ENCODE results near the gene ATP8A2.

The ATP8A2 gene

GRCh38 chr13:25990801-25991200, 619.0 kb downstream of the ATP8A2 start:
- DNase-seq = no peak
- peaks cover 0 to 4% (median 0%) of the 10 kb centered on the region in 3 donors for H3K9me3 ChIP-seq
- no peaks in the 10 kb centered on the region for H3K27me3 ChIP-seq
- no peak overlapping the region for H3K4me3 ChIP-seq
- no peak overlapping the region for H3K27ac ChIP-seq
- intact Hi-C loops (cut with DNase I; ENCODE audit: low total_unique reads) = no loop called here
- H3K36me3 ChIP-seq = no peaks in the 10 kb centered on the region
- no peak for TF ChIP-seq CTCF (IDR thresholded peaks at IDR 0.05)
- H3K4me1 ChIP-seq = no peaks in the 10 kb centered on the region

- Histone ChIP-seq H3K4me1 (no peaks in the 10 kb centered on the region), H3K9me3 (peaks cover 0 to 7% (median 0%) of the 10 kb centered on the region in 3 donors), H3K36me3 (no peaks in the 10 kb centered on the region), H3K4me3 (no peak overlapping the region), H3K27me3 (no peaks in the 10 kb centered on the region), H3K27ac (no peak overlapping the region)
- intact Hi-C loops (cut with DNase I; ENCODE audit: low total_unique reads) = no loop called here
- no peak for TF ChIP-seq CTCF (IDR thresholded peaks at IDR 0.05)
- DNase-seq = no peak
Measured at GRCh38 chr13:25992076-25992475, 620.3 kb downstream of the ATP8A2 start.

- no peak for DNase-seq
- Histone ChIP-seq H3K4me1 (no peaks in the 10 kb centered on the region), H3K27ac (no peak overlapping the region), H3K9me3 (no peaks in the 10 kb centered on the region), H3K36me3 (no peaks in the 10 kb centered on the region), H3K27me3 (peaks cover 0 to 24% of the 10 kb centered on the region in 2 donors), H3K4me3 (no peak overlapping the region)
- no peak for TF ChIP-seq CTCF (IDR thresholded peaks at IDR 0.05)
- intact Hi-C loops (cut with DNase I; ENCODE audit: low total_unique reads) = no loop called here
Measured at GRCh38 chr13:26007261-26008125, 635.7 kb downstream of the ATP8A2 start.

- no peaks in the 10 kb centered on the region for H3K36me3 ChIP-seq
- H3K27me3 ChIP-seq = peaks cover 0 to 32% of the 10 kb centered on the region in 2 donors
- no peak overlapping the region for H3K4me3 ChIP-seq
- TF ChIP-seq CTCF (IDR thresholded peaks at IDR 0.05) = no peak
- no peaks in the 10 kb centered on the region for H3K4me1 ChIP-seq
- H3K27ac ChIP-seq = no peak overlapping the region
- H3K9me3 ChIP-seq = no peaks in the 10 kb centered on the region
- intact Hi-C loops (cut with DNase I; ENCODE audit: low total_unique reads) = no loop called here
- DNase-seq = no peak
Measured at GRCh38 chr13:26010487-26011207, 638.9 kb downstream of the ATP8A2 start.

- Histone ChIP-seq H3K27me3 (peaks cover 0 to 32% of the 10 kb centered on the region in 2 donors), H3K36me3 (no peaks in the 10 kb centered on the region), H3K4me3 (no peak overlapping the region), H3K4me1 (no peaks in the 10 kb centered on the region), H3K27ac (no peak overlapping the region), H3K9me3 (no peaks in the 10 kb centered on the region)
- DNase-seq = no peak
- TF ChIP-seq CTCF (IDR thresholded peaks at IDR 0.05) = no peak
- intact Hi-C loops (cut with DNase I; ENCODE audit: low total_unique reads) = no loop called here
Measured at GRCh38 chr13:26011208-26011573, 639.4 kb downstream of the ATP8A2 start.

Measured in tibial artery (tissue), 4 donors.